GM19395 (cell line): ENCODE data around the gene SERP2.

Experiments used
- ATAC-seq: cut with Tn5 transposase; IDR thresholded peaks from one replicate; pipeline ENCODE4 v1.9.1; 2021; ENCODE audit warnings: mild to moderate bottlenecking, moderate library complexity; ENCODE audit not compliant: unreplicated experiment

The SERP2 gene

DNA sequence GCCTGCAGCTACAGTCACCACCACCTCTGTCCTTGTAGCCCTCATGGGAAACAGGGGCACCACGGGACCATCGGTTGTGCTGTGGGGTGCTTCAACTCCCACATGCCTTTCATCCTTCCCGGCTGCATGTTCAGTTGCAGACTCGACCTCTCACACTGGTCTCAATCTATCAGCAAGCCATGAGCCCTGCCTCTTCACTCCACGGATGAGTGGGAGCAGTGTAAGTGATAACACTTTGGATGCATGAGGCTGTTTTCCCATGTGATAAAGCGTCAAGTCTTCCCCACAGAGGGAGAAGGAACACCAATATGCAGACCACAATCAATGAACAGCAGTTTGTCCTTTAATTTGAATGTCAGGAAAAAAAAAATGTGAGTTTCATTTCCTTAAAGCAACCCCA lies 12.2 kb downstream of the SERP2 start:
- no peak for ATAC-seq

DNA sequence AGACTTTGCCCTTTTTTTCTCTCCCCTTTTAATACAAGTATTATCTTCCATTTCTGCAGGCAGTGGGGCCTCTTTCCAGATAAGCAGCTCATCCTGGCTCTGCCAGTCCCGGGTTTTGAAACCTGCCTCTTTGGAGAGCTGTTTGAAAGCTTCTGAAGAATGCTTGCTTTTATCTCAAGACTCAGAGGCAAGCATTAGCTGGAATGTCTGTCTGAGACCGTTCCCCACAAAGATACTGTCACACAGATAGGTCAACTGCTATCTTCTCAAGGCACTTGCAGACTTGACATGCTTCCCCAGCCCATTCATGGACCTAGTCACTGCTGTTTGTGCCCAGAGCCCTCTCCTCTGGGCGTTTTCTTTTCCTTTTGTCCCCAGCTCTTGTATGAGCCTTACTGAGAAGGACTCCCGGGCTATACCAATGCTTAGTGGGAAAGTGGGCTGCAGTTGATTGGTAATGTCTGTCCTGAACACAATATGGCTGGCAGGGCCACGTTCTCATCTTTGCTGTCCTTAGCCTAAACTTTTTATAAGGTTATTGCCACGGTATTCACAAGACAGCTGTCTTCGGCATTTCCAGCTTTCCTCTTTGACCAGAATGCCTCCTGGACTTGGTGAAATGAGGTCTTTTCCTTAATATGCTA lies 13.4 kb downstream of the SERP2 start:
- no peak for ATAC-seq

DNA sequence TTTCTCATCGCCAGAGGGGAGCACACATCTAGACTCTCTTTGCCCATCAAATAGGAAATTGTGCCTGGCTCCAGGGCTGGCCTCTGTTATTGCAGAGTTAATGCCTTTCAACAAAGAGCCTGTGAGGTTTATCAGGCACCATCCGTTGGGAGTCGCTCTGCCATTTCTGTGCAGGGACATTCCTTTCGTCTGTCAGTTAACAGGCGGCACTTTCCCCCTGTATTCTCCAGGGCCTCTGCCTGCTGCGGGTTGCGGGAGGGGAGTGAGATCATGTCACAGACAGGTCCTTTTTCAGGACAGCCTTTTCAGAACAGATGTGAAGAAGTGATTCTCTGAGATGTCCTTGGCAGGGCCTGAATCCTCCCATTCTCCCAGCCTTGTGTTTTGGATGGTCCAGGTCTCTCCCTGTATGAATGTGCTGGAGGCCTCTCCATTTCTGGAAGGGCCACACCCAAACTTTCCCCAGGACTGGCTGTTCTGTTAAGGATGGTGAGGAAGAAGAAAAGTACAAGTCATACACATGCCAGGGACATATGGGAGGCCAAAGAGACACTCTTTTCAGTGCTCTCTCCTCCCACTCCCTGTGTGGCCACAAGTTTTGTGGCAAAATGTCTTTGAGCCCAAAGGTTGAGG lies 14.9 kb downstream of the SERP2 start:
- ATAC-seq: no peak

DNA sequence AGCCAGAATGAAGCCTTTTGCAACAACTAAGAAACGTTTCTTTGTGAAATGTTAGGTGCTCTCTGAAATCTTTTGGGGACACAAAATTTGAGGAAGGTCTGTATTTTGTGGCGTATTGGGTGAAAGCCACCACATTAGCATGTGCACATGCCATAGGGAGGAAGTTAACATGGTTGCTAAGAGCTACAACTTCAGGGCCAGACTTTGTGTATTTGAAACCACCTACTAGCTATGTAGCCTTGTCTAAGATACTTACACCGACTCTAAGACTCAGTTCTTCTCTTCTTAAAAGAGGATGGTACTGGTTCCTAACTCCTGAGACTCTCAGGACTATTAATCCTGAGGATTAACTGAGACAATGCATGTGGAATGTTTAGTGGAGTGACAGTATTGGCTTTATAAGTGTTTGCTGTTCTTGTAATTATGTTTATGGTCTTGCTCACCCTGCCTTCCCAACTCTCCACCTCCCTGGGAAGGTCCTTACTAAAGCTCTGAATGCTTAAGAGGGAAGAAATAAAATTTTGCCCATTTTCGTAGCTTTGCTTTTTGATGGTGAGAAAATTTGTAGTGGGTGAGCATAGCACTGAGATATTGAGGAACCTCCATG lies 15.5 kb downstream of the SERP2 start:
- ATAC-seq: no peak

DNA sequence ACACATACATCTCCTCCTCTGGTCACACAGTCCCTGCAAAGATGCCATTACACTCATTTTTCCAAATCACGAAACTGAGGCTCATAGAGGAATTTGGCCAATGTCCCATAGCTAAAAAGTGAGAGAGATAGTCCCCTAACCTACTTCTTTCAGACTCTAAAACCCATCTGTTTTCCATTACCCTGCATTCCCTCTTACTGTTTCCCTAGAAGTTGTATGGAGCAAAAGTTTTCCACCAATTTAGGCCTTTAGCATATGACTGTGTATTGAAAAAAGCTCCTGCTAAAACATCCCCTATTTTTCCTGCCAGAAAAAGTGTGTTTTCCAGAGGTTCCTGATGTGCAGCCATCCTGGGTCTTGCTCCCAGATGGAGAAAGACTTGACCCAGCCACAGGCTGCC lies 16.3 kb downstream of the SERP2 start:
- no peak for ATAC-seq

DNA sequence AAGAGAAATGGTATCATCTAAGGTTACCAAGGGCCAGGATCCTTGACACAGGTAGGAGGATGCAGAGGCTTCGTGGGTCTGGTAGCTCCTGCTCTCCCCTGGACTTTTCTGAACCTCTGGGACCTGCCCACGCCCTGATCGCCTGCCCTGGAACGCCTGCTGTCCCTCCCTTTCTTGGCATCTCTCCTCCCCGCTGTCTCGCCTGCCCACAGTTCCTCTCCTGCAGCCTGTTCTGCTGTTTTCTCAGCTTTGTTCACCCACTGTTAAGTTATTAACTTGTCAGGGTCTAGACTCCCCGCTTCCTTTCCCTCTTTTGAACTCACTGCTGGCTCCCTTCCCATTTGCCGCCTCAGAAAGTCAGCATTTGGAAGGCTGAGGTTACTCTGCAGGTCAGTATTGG lies 19.8 kb downstream of the SERP2 start:
- no peak for ATAC-seq

DNA sequence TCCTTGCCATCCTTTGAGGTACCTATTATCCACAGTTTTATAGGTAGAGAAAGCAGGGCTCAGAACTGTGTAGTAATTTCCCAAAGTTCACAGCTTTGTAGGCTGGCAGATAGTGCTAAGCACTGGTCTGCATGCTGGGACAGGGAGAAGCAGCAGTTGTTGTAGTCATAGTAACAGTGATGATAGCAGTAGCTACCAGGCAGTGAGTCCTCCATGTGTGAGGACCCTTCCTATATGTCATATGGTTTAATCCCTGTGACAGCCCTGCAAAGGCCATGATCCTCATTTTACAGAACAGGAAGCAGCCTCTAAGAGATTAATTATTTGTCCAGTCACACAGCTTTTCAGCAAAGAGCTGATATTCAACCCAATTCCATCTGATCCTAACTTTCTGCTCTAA lies 21.0 kb downstream of the SERP2 start:
- no peak for ATAC-seq

GRCh38 chr13:44395976-44396694 lies 22.5 kb downstream of the SERP2 start:
- no peak for ATAC-seq

DNA sequence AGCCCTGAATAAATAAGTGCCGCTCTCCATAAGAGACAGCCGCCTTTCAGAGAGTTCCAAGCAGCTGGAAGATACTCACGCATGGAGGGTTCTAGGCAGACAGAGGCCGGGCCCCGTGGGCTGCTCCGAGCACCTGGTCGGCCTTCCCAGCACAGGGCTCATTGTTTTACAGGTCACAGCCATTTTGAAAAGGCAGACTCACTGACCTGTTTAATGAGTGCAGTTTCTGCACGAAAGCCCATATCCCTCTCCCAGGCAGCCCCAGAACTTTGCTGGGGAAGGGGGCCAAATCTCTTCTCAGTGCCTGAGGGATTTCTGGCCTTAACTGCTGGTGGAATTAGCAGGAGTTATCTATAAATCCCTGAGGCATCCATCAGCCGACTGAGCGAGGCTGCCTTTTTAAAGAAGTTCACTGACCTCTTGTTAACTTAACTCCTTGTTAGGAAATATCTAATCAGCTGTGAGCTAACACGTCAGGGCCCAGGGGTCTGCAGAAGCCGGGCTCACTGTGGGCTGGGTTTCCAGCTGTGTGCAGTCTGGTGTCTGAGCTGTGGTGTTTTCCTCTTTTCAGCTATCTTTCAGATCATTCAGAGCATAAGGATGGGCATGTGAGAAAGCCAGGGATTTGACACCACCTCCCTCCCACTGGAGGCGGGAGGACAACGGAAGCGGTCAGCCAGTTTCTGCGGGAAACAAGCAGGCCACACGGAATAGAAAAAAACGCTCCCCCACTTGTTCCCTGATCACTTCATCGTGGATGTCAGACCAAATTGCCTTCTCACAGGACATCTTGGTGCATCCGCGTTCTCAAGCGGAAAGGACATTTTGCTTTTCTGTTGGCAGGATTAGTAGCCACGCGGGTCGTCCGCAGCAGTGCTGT lies 23.3 kb downstream of the SERP2 start:
- ATAC-seq: no peak

DNA sequence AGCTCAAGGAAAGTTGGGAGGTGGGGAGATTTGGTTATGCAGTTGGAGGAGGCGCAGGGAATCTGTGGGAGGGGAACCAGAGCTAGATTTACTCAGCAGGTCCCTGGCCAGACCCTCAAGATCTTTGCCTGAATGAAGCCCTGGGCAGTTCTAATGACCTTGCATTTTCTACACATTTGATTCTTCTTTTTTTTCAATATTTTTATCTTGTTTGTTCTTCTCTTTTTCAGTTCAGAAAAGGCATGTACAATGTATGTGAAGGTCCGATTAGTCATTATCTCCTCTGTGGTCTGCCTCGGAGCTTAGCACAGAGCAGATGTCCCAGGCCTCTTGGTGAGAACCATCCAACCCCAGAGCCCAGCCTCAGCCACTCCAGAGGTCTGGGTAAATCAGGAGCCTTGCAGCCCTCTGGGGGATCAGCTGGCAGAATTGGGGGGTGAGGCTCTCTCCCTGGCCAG lies 24.2 kb downstream of the SERP2 start:
- ATAC-seq: no peak

DNA sequence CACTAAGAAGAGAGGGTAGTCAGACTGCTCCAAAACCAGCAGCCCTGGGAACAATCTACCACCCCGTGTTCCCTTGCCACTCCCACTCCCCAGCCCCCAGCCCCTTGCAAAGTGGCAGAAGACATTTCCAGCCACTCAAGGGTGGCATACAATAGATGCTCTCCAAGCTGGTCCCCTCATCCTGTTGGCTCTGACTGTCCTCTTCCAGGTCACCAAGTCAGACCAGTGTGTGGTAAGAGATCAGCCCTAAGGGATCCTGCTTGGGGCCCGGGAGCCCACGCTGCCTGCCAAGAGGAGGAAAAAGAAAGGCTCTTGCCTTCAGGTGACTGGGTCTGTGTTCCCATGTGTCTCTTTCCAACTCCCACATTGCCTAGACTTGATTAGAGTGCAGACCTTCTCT lies 25.0 kb downstream of the SERP2 start:
- ATAC-seq: no peak

DNA sequence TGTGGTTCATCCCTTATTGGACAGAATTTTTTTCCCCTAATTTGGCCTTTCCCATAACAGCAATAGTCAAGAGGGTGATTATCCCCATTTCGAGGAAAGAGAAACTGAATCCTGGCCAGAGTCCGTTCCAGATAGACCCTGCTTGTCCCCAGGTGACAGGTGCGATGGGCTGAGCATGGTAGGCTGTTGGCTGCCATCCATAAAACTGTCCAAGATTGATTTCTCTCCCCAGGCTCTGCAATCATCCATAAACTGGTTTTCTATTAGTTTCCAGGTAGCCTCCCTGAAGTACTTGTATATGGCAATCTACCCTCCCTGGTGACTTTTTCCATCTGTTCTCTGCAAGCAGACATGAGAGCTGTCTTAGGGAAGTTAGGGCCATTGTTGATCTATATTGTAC lies 25.4 kb downstream of the SERP2 start:
- ATAC-seq: no peak

- no peak for ATAC-seq
These were observed 27.1 kb downstream of the SERP2 start for GRCh38 chr13:44400736-44401135.

GRCh38 chr13:44401577-44401976 lies 28.0 kb downstream of the SERP2 start:
- no peak for ATAC-seq

DNA sequence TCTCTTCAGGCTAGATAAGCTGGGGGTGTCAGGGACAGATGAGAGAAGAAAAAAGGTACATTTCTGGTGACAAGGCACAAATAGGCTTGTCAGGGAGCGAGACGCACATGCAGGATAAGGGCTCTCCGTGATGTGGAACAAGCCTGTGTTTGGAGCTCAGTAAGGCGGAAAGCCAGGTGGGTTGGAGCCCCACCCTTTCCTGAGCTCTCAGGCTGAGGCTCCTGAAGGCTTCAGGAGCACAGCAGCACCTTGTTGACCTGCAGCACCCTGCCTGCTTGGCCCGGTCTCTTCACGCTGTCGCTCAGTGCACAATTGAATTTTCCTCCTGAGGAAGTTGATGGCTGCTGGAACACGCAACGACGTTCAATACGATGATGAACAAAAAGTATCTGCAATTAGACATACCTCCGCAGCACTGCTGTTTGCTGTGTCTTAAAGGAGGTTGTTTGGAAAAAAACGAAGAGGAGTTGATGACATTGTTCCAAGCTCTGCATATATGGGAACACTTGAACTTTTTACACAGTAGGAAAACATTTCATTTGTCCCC lies 29.3 kb downstream of the SERP2 start:
- ATAC-seq: no peak

GRCh38 chr13:44403461-44404056 lies 29.9 kb downstream of the SERP2 start:
- no peak for ATAC-seq

DNA sequence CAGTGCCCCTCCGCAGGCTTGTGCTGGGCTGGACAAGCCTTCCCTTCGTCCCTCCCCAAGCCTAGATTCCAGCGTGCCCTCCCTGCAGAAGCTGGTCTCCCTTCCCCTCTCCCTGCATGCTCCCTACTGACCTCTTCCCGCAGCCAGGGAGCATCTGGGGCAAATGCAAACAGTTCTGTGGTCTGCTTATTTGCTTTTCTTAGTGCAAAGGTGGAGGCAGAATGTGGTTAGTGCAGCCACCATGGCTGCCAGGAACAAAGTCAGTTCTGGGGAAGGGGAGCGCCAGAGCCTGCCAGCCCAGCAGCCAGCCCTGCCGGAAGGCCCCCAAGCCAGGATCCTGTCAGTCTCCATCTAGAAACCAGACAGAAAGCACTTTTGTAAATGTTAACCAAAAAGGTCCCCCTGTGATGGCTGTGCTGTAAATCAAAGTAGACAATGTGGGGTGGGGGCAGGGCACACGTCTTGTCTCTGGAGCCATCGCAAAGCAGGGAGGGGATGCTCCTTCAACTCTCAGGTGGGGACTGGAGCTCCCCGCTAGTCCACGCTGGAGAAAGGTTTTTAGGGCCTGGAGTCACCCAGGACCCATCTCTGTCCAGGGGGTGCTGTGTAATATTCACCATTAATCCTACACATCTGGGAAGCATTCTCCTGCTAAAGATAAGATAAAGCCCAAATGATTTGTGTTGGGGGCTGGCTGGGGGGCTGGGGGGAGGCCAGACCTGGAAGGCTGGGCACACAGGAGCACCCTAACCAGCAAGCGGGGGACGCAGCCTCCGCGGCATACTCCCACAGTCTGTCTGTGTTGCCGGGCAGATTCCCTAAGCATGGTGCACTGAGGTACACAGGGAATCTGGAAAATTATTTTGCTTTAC lies 30.9 kb downstream of the SERP2 start:
- ATAC-seq: no peak

DNA sequence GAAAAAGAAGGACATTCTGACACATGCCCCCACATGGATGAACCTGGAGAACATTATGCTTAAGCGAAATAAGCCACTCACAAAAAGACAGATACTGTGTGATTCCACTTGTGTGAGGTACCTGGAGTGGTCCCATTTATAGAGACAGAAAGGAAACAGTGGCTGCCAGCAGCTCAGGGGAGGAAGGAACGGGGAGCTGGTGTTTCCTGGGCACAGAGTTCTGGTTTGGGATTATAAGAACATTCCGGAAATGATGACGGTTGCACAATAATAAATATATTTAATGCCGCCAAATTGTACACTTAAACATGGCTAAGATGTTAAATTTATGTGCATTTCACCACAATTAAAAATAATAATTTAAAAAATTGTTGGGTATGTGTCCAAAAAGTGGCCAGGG lies 33.0 kb downstream of the SERP2 start:
- ATAC-seq: no peak

DNA sequence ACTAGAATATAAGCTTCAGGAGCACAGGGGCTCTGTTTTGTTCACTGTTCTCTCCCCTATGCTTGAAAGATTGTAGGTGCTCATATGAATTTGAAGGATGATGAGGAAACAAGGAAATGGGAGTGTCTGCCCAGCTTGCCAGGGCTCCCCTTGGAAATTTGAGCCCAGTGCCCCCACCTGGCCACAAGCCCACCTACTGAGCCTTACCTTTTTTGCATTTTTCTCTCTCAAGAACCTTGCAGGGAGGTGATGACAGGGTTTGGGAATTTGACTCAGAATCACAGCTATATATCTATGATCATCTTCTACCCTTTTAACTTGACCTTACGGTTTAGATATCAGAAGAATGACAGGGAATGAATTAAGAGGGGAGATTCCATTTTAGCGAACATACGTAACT lies 33.8 kb downstream of the SERP2 start:
- ATAC-seq: no peak
